ENCODE results near the gene RTEL1. TPM values are rescaled to one million over a fixed set of nuclear protein-coding genes. Genes with fewer than 3 reads are reported as not detected.
A peak's percentile ranks its signal among the peaks of the same experiment; 100 is the strongest.

The RTEL1 gene
- total RNA-seq, 4 donors from 2014 or later = 28.2 to 62.4 (median 46.7) TPM

- Histone ChIP-seq H3K36me3 (peaks cover 0 to 64% (median 2%) of the 10 kb centered on the region in 3 donors), H3K4me1 (peaks cover 0 to 67% (median 28%) of the 10 kb centered on the region in 4 donors), H3K4me3 (no peak overlapping the region), H3K9me3 (no peaks in the 10 kb centered on the region), H3K27me3 (no peaks in the 10 kb centered on the region), H3K27ac (peak overlapping the region in 3 of 4 donors; percentile 38 to 66 (median 50))
- 69 to 85% methylated on average over 16 to 19 of the region's 21 CpGs for WGBS, 2 donors
- DNase-seq (ENCODE audit: low spot score in 2 of 2) = no peak
- TF ChIP-seq POLR2A (IDR thresholded peaks at IDR 0.05) (no peak), CTCF (IDR thresholded peaks at IDR 0.05) (no peak), EP300 (IDR thresholded peaks at IDR 0.05) (no peak)
These were observed 33.8 kb downstream of the RTEL1 start for GRCh38 chr20:63691711-63692435.

GRCh38 chr20:63692436-63693082, 34.4 kb downstream of the RTEL1 start:
- Histone ChIP-seq H3K4me1 (peaks cover 0 to 67% (median 25%) of the 10 kb centered on the region in 4 donors), H3K4me3 (no peak overlapping the region), H3K9me3 (no peaks in the 10 kb centered on the region), H3K36me3 (peaks cover 0 to 71% (median 2%) of the 10 kb centered on the region in 3 donors), H3K27me3 (no peaks in the 10 kb centered on the region), H3K27ac (peak overlapping the region in 3 of 4 donors; percentile 38 to 66 (median 50))
- DNase-seq (ENCODE audit: low spot score in 2 of 2) = no peak
- whole genome bisulfite sequencing, 2 donors = 63 to 71% methylated on average over 11 to 14 of the region's 20 CpGs
- TF ChIP-seq EP300 (IDR thresholded peaks at IDR 0.05) (no peak), CTCF (IDR thresholded peaks at IDR 0.05) (no peak), POLR2A (IDR thresholded peaks at IDR 0.05) (no peak)

GRCh38 chr20:63693083-63693732, 35.1 kb downstream of the RTEL1 start:
- peak overlapping the region in 1 of 4 donors; percentile 66 for H3K27ac ChIP-seq
- H3K36me3 ChIP-seq = peaks cover 0 to 78% (median 2%) of the 10 kb centered on the region in 3 donors
- no peaks in the 10 kb centered on the region for H3K27me3 ChIP-seq
- WGBS, 2 donors = 72 to 83% methylated on average over 6 to 10 of the region's 10 CpGs
- DNase-seq (ENCODE audit: low spot score in 2 of 2) = no peak
- no peaks in the 10 kb centered on the region for H3K9me3 ChIP-seq
- peaks cover 0 to 67% (median 21%) of the 10 kb centered on the region in 4 donors for H3K4me1 ChIP-seq
- H3K4me3 ChIP-seq = no peak overlapping the region
- TF ChIP-seq POLR2A (IDR thresholded peaks at IDR 0.05) (no peak), EP300 (IDR thresholded peaks at IDR 0.05) (no peak)

- peaks cover 0 to 67% (median 21%) of the 10 kb centered on the region in 4 donors for H3K4me1 ChIP-seq
- no peak overlapping the region for H3K4me3 ChIP-seq
- TF ChIP-seq POLR2A (IDR thresholded peaks at IDR 0.05) (no peak), EP300 (IDR thresholded peaks at IDR 0.05) (no peak), CTCF (IDR thresholded peaks at IDR 0.05) (no peak)
- H3K27ac ChIP-seq = no peak overlapping the region
- DNase-seq (ENCODE audit: low spot score in 2 of 2) = no peak
- no peaks in the 10 kb centered on the region for H3K27me3 ChIP-seq
- 89 to 97% methylated on average over 11 to 15 of the region's 21 CpGs for WGBS, 2 donors
- peaks cover 0 to 79% (median 2%) of the 10 kb centered on the region in 3 donors for H3K36me3 ChIP-seq
- no peaks in the 10 kb centered on the region for H3K9me3 ChIP-seq
These were observed 35.8 kb downstream of the RTEL1 start for GRCh38 chr20:63693733-63694583.

Data from tibial nerve (tissue), 4 donors.